Endothelial cell of umbilical vein (primary cell): ENCODE results near the gene TMEM140. TPM values are rescaled to one million over a fixed set of nuclear protein-coding genes. Genes with fewer than 3 reads are reported as not detected.

Experiments used
- BruUV-seq: library from RNA; stranded (reverse); fragments of 400-500 nt; replicated peaks from 2 replicates; lab custom pipeline; 2021; lab: Mats Ljungman, UMichigan
- CTCF ChIA-PET: fragments of 300-600, 350-600 bp; sonication (Branson Sonifier 250); formaldehyde crosslinking; loops from one replicate; lab custom pipeline; 2021; ENCODE audit warnings: antibody characterized with exemption, inconsistent platforms; lab: Charles Lee
- POLR2A ChIA-PET: fragments of 300-600, 350-600 bp; sonication (Branson Sonifier 250); formaldehyde crosslinking; loops from one replicate; lab custom pipeline; 2021; ENCODE audit warnings: antibody characterized with exemption, inconsistent platforms; lab: Charles Lee
- DNase-seq: peaks from one replicate; pipeline ENCODE4 v3.0.0-alpha.2; 2011; ENCODE audit warnings: low read depth, low spot score
- FAIRE-seq: peaks from 2 replicates; lab custom pipeline; 2011; peaks lifted over from hg19 to GRCh38; lab: Jason Lieb, UNC
- H2AFZ ChIP-seq: 2 replicates; pipeline ENCODE4 v1.6.0; 2012; ENCODE audit warnings: low read depth, low read length, control low read depth, inconsistent platforms
- H3K27ac ChIP-seq: 2 replicates; pipeline ENCODE4 v1.5.1; 2011; ENCODE audit warnings: low read depth, mild to moderate bottlenecking, control low read depth, low read length, moderate library complexity; ENCODE audit not compliant: insufficient read depth
- H3K27me3 ChIP-seq, 2 experiments: 2 replicates each; pipeline versions ENCODE4 v1.6.0 to v1.6.1; 2011; ENCODE audit warnings: low read length in 2 of 2, mixed read lengths in 1 of 2; ENCODE audit not compliant: control insufficient read depth in 2 of 2, insufficient read depth in 2 of 2
- H3K36me3 ChIP-seq, 2 experiments: 2 replicates in 1 of 2; 3 replicates in 1 of 2; pipeline ENCODE4 v1.5.1; 2011; ENCODE audit warnings: low read length in 2 of 2, mild to moderate bottlenecking in 1 of 2, moderate library complexity in 1 of 2; ENCODE audit not compliant: control insufficient read depth in 2 of 2, insufficient read depth in 2 of 2; ENCODE audit errors: extremely low read depth in 1 of 2
- H3K4me1 ChIP-seq: 3 replicates; pipeline ENCODE4 v1.5.1; 2011; ENCODE audit warnings: mild to moderate bottlenecking, low read length; ENCODE audit not compliant: control insufficient read depth, insufficient read depth; ENCODE audit errors: extremely low read depth
- H3K4me2 ChIP-seq: 2 replicates; pipeline ENCODE4 v1.6.1; 2011; ENCODE audit warnings: low read length, control low read depth, mixed read lengths; ENCODE audit not compliant: insufficient read depth
- H3K4me3 ChIP-seq, 3 experiments: fragments of 200-600 bp in 1 of 3; sonication (generic), shearing (Covaris generic) in 1 of 3; replicated peaks in 1 of 3; 2 replicates each; pipeline ENCODE4 v1.5.1; 2011 to 2016; ENCODE audit warnings: control low read depth in 3 of 3, low read length in 3 of 3, mild to moderate bottlenecking in 2 of 3, inconsistent platforms in 1 of 3, low read depth in 1 of 3, moderate library complexity in 1 of 3; ENCODE audit not compliant: insufficient read depth in 1 of 3
- H3K79me2 ChIP-seq: 2 replicates; pipeline ENCODE4 v1.6.0; 2012; ENCODE audit warnings: low read length, inconsistent platforms; ENCODE audit not compliant: control insufficient read depth, insufficient read depth
- H3K9ac ChIP-seq: replicated peaks from 2 replicates; pipeline ENCODE3; 2011; ENCODE audit warnings: low read length, control low read depth; ENCODE audit not compliant: insufficient read depth; ENCODE audit errors: extremely low read depth
- H3K9me1 ChIP-seq: replicated peaks from 3 replicates; pipeline ENCODE4 v1.6.0; 2011; ENCODE audit warnings: mild to moderate bottlenecking, low read length; ENCODE audit not compliant: control insufficient read depth, insufficient read depth; ENCODE audit errors: extremely low read depth
- H3K9me3 ChIP-seq: replicated peaks from 2 replicates; pipeline ENCODE4 v1.5.1; 2012; ENCODE audit warnings: low read length, inconsistent platforms; ENCODE audit not compliant: control insufficient read depth, insufficient read depth
- H4K20me1 ChIP-seq: replicated peaks from 2 replicates; pipeline ENCODE3; 2011; ENCODE audit warnings: mild to moderate bottlenecking, low read length; ENCODE audit not compliant: control insufficient read depth, insufficient read depth; ENCODE audit errors: extremely low read depth
- CTCF ChIP-seq, 2 donors: IDR thresholded peaks; 1 replicate in 1 of 2; 2 replicates in 1 of 2; pipeline ENCODE4 v1.5.1; 2011; ENCODE audit warnings: low read length in 2 of 2, mild to moderate bottlenecking in 2 of 2, moderate library complexity in 2 of 2, control low read depth in 1 of 2, inconsistent platforms in 1 of 2, low read depth in 1 of 2; ENCODE audit not compliant: insufficient read depth in 1 of 2; ENCODE audit errors: extremely low read depth in 1 of 2
- EZH2 ChIP-seq: IDR thresholded peaks from 2 replicates; pipeline ENCODE4 v1.6.1; 2012; ENCODE audit warnings: borderline replicate concordance, low read depth, mild to moderate bottlenecking, moderate library complexity, low read length, inconsistent platforms; ENCODE audit not compliant: severe bottlenecking
- FOS ChIP-seq: IDR thresholded peaks from 2 replicates; pipeline ENCODE4 v1.6.1; 2011; ENCODE audit warnings: mild to moderate bottlenecking, low read length, moderate library complexity, borderline replicate concordance; ENCODE audit not compliant: insufficient read depth
- GATA2 ChIP-seq: IDR thresholded peaks from 2 replicates; pipeline ENCODE4 v1.7.0; 2011; ENCODE audit warnings: low read depth, mild to moderate bottlenecking, moderate library complexity, mixed read lengths, low read length; ENCODE audit not compliant: insufficient read length, insufficient read depth
- JUN ChIP-seq: IDR thresholded peaks from 2 replicates; pipeline ENCODE4 v1.6.1; 2011; ENCODE audit warnings: borderline replicate concordance, low read depth; ENCODE audit not compliant: insufficient read length, insufficient read depth
- MAX ChIP-seq: IDR thresholded peaks from 2 replicates; pipeline ENCODE4 v1.6.1; 2011; ENCODE audit not compliant: insufficient read depth, insufficient read length
- MYC ChIP-seq: IDR thresholded peaks from one replicate; pipeline ENCODE4 v1.6.1; 2011; ENCODE audit warnings: mild to moderate bottlenecking, low read depth, low read length
- POLR2A ChIP-seq: IDR thresholded peaks from 2 replicates; pipeline ENCODE4 v1.6.1; 2012; ENCODE audit warnings: low read depth, mild to moderate bottlenecking, control low read depth, low read length
- POLR2AphosphoS5 ChIP-seq: IDR thresholded peaks from 2 replicates; pipeline ENCODE4 v1.6.1; 2012; ENCODE audit warnings: low read depth, mild to moderate bottlenecking, control low read depth, low read length, moderate library complexity; ENCODE audit not compliant: insufficient read depth
- dilution Hi-C: fragments of 300-500 bp; cut with MboI; formaldehyde crosslinking; loops from one replicate; pipeline ENCODE4 v1.15.0; 2019; ENCODE audit warnings: low sequenced_read_pairs; ENCODE audit not compliant: extremely low pct_ligation_motif_present
- intact Hi-C: fragments of 100-400 bp; cut with micrococcal nuclease; formaldehyde crosslinking; loops from one replicate; pipeline ENCODE4 v1.10.0; 2022
- polyA plus RNA-seq, 4 experiments: library from polyadenylated mRNA; depleted of rRNA in 3 of 4; stranded (reverse) in 3 of 4; unstranded in 1 of 4; fragments of >200 nt; gene quantifications; 2 replicates each; pipeline versions ENCODE4 v1.2.1 to v1.2.3, GENCODE V29; 2011 to 2012; ENCODE audit warnings: missing spikeins in 1 of 4
- total RNA-seq: library from RNA; stranded (reverse); gene quantifications from 2 replicates; pipeline ENCODE4 v1.2.3, GENCODE V29; 2021

Gene TMEM140
- total and polyA plus RNA-seq, 2 donors (not counting 3 experiments of a cell fraction or from before 2014, with no cell fraction given) = 17.9 to 26.5 TPM

GRCh38 chr7:135188298-135188984 is 40.6 kb downstream of the TMEM140 start:
- no peak overlapping the region for H3K4me2 ChIP-seq
- no TSS peak for BruUV-seq

GRCh38 chr7:135189221-135189662 is 41.4 kb downstream of the TMEM140 start:
- H3K79me2 ChIP-seq = no peaks in the 10 kb centered on the region
- intact Hi-C loops (no loop called here), dilution Hi-C loops (no loop called here)
- H3K4me3 ChIP-seq = no peak overlapping the region
- H3K9me3 ChIP-seq = no peaks in the 10 kb centered on the region
- ChIA-PET CTCF (no interaction called here), POLR2A (interaction anchor here (0.7 kb wide), 1 partner anchor 10 kb away, joined by 3 read pairs; no protein-coding TSS in a partner anchor)
- H3K9ac ChIP-seq = no peak overlapping the region
- H4K20me1 ChIP-seq = no peaks in the 10 kb centered on the region
- no peak overlapping the region for H2AFZ ChIP-seq
- H3K36me3 ChIP-seq = peaks cover 2 to 16% of the 10 kb centered on the region in 2 experiments
- no TSS peak for BruUV-seq
- H3K4me1 ChIP-seq = no peaks in the 10 kb centered on the region
- DNase-seq (no peak), FAIRE-seq (no peak)
- H3K27me3 ChIP-seq = no peaks in the 10 kb centered on the region
- no peak overlapping the region for H3K27ac ChIP-seq
- TF ChIP-seq CTCF (IDR thresholded peaks at IDR 0.05; ENCODE audit: extremely low read depth in 1 of 2, insufficient read depth in 1 of 2, low read depth in 1 of 2, low read length in 2 of 2) (no peak), JUN (no peak), MAX (no peak), GATA2 (no peak), POLR2A (no peak), EZH2 (no peak), FOS (no peak), MYC (no peak), POLR2AphosphoS5 (no peak)
- no peak overlapping the region for H3K4me2 ChIP-seq
- no peaks in the 10 kb centered on the region for H3K9me1 ChIP-seq

More at GRCh38 chr7:135188298-135188984, 40.6 kb downstream of the TMEM140 start:
- no peaks in the 10 kb centered on the region for H3K4me1 ChIP-seq
- POLR2A ChIA-PET = no interaction called here
- CTCF ChIA-PET = interaction anchor here (0.8 kb wide), 1 partner anchor 219 kb away, joined by 3 read pairs; no protein-coding TSS in a partner anchor
- H3K36me3 ChIP-seq = peaks cover 2 to 15% of the 10 kb centered on the region in 2 experiments
- H3K9me1 ChIP-seq = no peaks in the 10 kb centered on the region
- H3K79me2 ChIP-seq = no peaks in the 10 kb centered on the region
- intact Hi-C loops = no loop called here
- DNase-seq (no peak), FAIRE-seq (no peak)
- no peak overlapping the region for H2AFZ ChIP-seq
- no peaks in the 10 kb centered on the region for H3K27me3 ChIP-seq
- no peaks in the 10 kb centered on the region for H4K20me1 ChIP-seq
- TF ChIP-seq POLR2AphosphoS5 = no peak
- H3K4me3 ChIP-seq = no peak overlapping the region
- no peak overlapping the region for H3K27ac ChIP-seq
- no peaks in the 10 kb centered on the region for H3K9me3 ChIP-seq
- no peak overlapping the region for H3K9ac ChIP-seq
- dilution Hi-C loops = no loop called here
